ENCODE data around the gene NIT1.

GRCh38 chr1:161159913-161160243 lies 42.0 kb downstream of the NIT1 start:
- no peak for TF ChIP-seq CTCF (IDR thresholded peaks at IDR 0.05)
- no peak for TF ChIP-seq EZH2 (IDR thresholded peaks at IDR 0.05; ENCODE audit: borderline replicate concordance, insufficient read depth, low read depth, low read length, poor library complexity, severe bottlenecking)
